ENCODE data around the gene ATP6V1A. TPM values are rescaled to one million over a fixed set of nuclear protein-coding genes. Genes with fewer than 3 reads are reported as not detected.

ATP6V1A gene
- total and polyA plus RNA-seq, 2 of the 13 experiments (the other 11 are each of a cell fraction or from before 2014, with no cell fraction given): 23.4 to 95.1 TPM

DNA sequence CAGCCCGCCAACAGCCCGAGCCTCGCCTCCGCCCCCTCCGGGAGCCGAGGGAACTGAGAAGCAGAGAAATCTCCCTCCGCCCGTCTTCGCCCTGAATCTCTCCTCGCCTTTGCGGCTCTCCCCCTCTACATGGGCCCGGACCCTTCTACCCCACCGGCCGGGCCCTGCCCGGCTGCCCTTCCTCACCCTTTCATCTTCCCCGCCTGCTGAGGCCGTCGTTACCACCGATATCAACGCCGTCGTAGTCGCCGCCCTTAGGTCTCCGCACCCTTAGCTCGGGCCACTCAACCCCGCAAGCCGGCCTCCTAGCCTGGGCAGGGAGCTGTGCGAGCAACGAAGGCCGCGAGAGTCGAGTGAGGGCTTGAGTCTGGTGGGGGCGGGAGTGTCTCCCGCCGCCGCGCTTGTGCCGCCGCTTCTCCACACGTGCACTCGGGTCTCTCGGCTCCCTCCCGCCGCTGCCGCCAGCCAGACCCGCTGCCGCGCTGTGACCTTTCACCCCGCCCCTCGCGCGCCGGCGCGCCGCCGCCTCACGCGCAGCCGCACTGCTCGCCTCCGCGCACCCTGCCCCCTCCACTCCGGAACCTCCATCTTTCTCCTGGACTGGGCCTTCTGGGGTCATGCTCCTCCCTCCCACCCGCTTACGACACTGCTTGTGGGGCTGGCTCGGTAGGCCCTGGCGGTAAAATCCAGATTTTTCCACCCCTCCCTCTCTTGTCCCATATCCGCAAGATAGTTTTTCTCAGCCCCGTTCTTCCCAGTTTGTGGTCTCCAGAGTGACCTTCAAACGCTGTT, 883 bp upstream of the ATP6V1A start, which contains the start of gene NAA50 (continued):
- TF ChIP-seq ZNF318 (CRISPR knock-in tag; IDR thresholded peaks at IDR 0.05): no peak
- TF ChIP-seq, protein P1, sequence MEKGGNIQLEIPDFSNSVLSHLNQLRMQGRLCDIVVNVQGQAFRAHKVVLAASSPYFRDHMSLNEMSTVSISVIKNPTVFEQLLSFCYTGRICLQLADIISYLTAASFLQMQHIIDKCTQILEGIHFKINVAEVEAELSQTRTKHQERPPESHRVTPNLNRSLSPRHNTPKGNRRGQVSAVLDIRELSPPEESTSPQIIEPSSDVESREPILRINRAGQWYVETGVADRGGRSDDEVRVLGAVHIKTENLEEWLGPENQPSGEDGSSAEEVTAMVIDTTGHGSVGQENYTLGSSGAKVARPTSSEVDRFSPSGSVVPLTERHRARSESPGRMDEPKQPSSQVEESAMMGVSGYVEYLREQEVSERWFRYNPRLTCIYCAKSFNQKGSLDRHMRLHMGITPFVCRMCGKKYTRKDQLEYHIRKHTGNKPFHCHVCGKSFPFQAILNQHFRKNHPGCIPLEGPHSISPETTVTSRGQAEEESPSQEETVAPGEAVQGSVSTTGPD (CRISPR knock-in tag; IDR thresholded peaks at IDR 0.05): 0 out of 2 replicates have a peak, but pooled peaks have one; percentile 8
- TF ChIP-seq ETS1 (CRISPR knock-in tag; IDR thresholded peaks at IDR 0.05): no peak
- no peak for TF ChIP-seq NFIB (CRISPR knock-in tag; IDR thresholded peaks at IDR 0.05; ENCODE audit: borderline replicate concordance)
- no peak for TF ChIP-seq RCOR2 (CRISPR knock-in tag; IDR thresholded peaks at IDR 0.05)
- TF ChIP-seq SETDB1 (CRISPR knock-in tag; IDR thresholded peaks at IDR 0.05; ENCODE audit: borderline replicate concordance): no peak
- TF ChIP-seq ZNF616 (CRISPR knock-in tag; IDR thresholded peaks at IDR 0.05; ENCODE audit: low read depth): no peak
- no peak for TF ChIP-seq PAWR (CRISPR knock-in tag; IDR thresholded peaks at IDR 0.05; ENCODE audit: borderline replicate concordance)
- no peak for TF ChIP-seq ZMYM3 (CRISPR knock-in tag; IDR thresholded peaks at IDR 0.05)
- TF ChIP-seq ATRX (CRISPR knock-in tag; IDR thresholded peaks at IDR 0.05; ENCODE audit: borderline replicate concordance): no peak
- TF ChIP-seq SUZ12 (IDR thresholded peaks at IDR 0.05; ENCODE audit: low read depth, low read length): no peak
- TF ChIP-seq CSRNP2 (CRISPR knock-in tag; conservative IDR thresholded peaks at IDR 0.05; ENCODE audit: low read depth): no peak
- peak; percentile 59; the same call in 1 of the 2 replicates for TF ChIP-seq KLF11 (CRISPR knock-in tag; IDR thresholded peaks at IDR 0.05)
- TF ChIP-seq, protein P2, sequence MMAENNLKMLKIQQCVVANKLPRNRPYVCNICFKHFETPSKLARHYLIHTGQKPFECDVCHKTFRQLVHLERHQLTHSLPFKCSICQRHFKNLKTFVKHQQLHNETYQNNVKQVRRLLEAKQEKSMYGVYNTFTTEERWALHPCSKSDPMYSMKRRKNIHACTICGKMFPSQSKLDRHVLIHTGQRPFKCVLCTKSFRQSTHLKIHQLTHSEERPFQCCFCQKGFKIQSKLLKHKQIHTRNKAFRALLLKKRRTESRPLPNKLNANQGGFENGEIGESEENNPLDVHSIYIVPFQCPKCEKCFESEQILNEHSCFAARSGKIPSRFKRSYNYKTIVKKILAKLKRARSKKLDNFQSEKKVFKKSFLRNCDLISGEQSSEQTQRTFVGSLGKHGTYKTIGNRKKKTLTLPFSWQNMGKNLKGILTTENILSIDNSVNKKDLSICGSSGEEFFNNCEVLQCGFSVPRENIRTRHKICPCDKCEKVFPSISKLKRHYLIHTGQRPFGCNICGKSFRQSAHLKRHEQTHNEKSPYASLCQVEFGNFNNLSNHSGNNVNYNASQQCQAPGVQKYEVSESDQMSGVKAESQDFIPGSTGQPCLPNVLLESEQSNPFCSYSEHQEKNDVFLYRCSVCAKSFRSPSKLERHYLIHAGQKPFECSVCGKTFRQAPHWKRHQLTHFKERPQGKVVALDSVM (CRISPR knock-in tag; IDR thresholded peaks at IDR 0.05): peak; percentile 35; the same call in 1 of the 2 replicates
